Measurements from ENCODE around the gene PCDHB14. TPM values are rescaled to one million over a fixed set of nuclear protein-coding genes. Genes with fewer than 3 reads are reported as not detected.

Gene PCDHB14
- total RNA-seq, 4 donors from 2014 or later, result 0.62 to 1.9 (median 0.76) TPM

DNA sequence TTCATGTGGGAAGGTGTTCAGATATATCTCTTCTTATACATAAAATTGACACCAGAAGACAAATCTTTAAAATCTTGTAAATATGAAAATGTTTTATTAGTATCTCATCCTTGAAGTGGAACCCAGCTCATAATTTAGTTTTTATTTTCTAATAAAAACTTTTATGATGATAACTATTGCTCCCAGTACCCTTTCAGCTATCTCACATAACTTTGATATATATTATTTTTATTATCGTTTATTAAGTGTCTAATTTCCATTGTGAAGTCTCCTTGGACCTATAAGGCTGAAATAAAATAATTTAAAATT, 38.0 kb downstream of the PCDHB14 start:
- ATAC-seq (no peak), DNase-seq (no peak)
- Histone ChIP-seq H3K4me1 (no peaks in the 10 kb centered on the region), H3K4me3 (no peak overlapping the region), H3K9me3 (peaks cover 33 to 90% (median 39%) of the 10 kb centered on the region in 3 donors), H3K27ac (no peak overlapping the region), H3K27me3 (no peaks in the 10 kb centered on the region), H3K36me3 (peaks cover 0 to 31% of the 10 kb centered on the region in 2 donors)
- in situ Hi-C loops (cut with MboI; ENCODE audit: low sequenced_read_pairs in 4 of 4), result no loop called here
- intact Hi-C loops (cut with DNase I; ENCODE audit: low total_unique reads), result no loop called here
- TF ChIP-seq, protein P1, sequence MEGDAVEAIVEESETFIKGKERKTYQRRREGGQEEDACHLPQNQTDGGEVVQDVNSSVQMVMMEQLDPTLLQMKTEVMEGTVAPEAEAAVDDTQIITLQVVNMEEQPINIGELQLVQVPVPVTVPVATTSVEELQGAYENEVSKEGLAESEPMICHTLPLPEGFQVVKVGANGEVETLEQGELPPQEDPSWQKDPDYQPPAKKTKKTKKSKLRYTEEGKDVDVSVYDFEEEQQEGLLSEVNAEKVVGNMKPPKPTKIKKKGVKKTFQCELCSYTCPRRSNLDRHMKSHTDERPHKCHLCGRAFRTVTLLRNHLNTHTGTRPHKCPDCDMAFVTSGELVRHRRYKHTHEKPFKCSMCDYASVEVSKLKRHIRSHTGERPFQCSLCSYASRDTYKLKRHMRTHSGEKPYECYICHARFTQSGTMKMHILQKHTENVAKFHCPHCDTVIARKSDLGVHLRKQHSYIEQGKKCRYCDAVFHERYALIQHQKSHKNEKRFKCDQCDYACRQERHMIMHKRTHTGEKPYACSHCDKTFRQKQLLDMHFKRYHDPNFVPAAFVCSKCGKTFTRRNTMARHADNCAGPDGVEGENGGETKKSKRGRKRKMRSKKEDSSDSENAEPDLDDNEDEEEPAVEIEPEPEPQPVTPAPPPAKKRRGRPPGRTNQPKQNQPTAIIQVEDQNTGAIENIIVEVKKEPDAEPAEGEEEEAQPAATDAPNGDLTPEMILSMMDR (IDR thresholded peaks at IDR 0.05 in 4 of 5, conservative IDR thresholded peaks at IDR 0.05 in 1 of 5), result no peak
- TF ChIP-seq POLR2A (IDR thresholded peaks at IDR 0.05), result no peak

GRCh38 chr5:141269195-141269594, 46.1 kb downstream of the PCDHB14 start:
- Histone ChIP-seq H3K4me1 (no peaks in the 10 kb centered on the region), H3K27ac (no peak overlapping the region), H3K9me3 (peaks cover 14 to 81% (median 17%) of the 10 kb centered on the region in 3 donors), H3K27me3 (no peaks in the 10 kb centered on the region), H3K36me3 (peaks cover 0 to 10% of the 10 kb centered on the region in 2 donors), H3K4me3 (no peak overlapping the region)
- no peak for TF ChIP-seq POLR2A (IDR thresholded peaks at IDR 0.05)
- TF ChIP-seq, protein P1 (IDR thresholded peaks at IDR 0.05 in 4 of 5, conservative IDR thresholded peaks at IDR 0.05 in 1 of 5), result no peak
- in situ Hi-C loops (cut with MboI; ENCODE audit: low sequenced_read_pairs in 4 of 4), result no loop called here
- DNase-seq, result no peak
- no peak for ATAC-seq
- intact Hi-C loops (cut with DNase I; ENCODE audit: low total_unique reads), result no loop called here

DNA sequence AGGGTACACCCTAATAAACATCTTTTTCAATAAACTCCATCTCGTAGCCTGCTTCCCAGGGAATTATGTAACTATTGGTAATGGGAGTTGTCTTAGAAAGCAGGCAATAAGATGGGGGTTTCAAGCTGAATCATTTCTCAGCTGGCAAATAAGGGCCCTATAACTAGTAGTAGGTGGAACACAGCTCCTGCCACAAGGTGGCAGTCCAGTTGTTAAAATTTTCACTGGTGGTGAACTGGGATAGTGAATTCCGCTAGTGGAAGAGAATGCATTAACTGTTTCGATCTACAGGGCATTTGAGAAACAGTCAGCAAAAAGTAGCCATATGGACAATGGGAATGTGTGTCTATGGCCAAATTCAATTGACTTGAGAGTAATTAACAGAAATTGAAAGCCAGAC, 49.8 kb downstream of the PCDHB14 start:
- H3K36me3 ChIP-seq, result no peaks in the 10 kb centered on the region
- H3K4me1 ChIP-seq, result no peaks in the 10 kb centered on the region
- peak overlapping the region in 1 of 4 donors; percentile 28 for H3K4me3 ChIP-seq
- no peaks in the 10 kb centered on the region for H3K27me3 ChIP-seq
- intact Hi-C loops (cut with DNase I; ENCODE audit: low total_unique reads), result no loop called here
- in situ Hi-C loops (cut with MboI; ENCODE audit: low sequenced_read_pairs in 4 of 4), result no loop called here
- DNase-seq (no peak), ATAC-seq (no peak)
- TF ChIP-seq POLR2A (IDR thresholded peaks at IDR 0.05), result no peak
- TF ChIP-seq, protein P1 (IDR thresholded peaks at IDR 0.05 in 4 of 5, conservative IDR thresholded peaks at IDR 0.05 in 1 of 5), result no peak
- H3K27ac ChIP-seq, result no peak overlapping the region
- peaks cover 11 to 65% (median 17%) of the 10 kb centered on the region in 3 donors for H3K9me3 ChIP-seq

Other genes starting within 250 kb of the PCDHB14 start
- gene PCDHB1, start 172.0 kb upstream of the PCDHB14 start, total RNA-seq, result not detected
- gene PCDHB2, start 128.7 kb upstream of the PCDHB14 start, total RNA-seq, result 1 to 10 TPM in 2 of 4 donors, under 1 TPM in 2; 0.71 to 1.7 (median 1.2) TPM
- gene PCDHB3, start 122.9 kb upstream of the PCDHB14 start, total RNA-seq, result under 1 TPM in 3 of 4 donors, not detected in 1; 0.61 to 0.72 (median 0.71) TPM
- gene PCDHB4, start 101.5 kb upstream of the PCDHB14 start, total RNA-seq, result 1 to 10 TPM in 3 of 4 donors, under 1 TPM in 1; 1.00 to 3.0 (median 1.8) TPM
- gene PCDHB5, start 88.1 kb upstream of the PCDHB14 start, total RNA-seq, result 1 to 10 TPM in 1 of 4 donors, under 1 TPM in 3; 0.38 to 1.5 (median 0.91) TPM
- gene PCDHB6, start 73.3 kb upstream of the PCDHB14 start, total RNA-seq, result under 1 TPM in 3 of 4 donors, not detected in 1; 0.09 to 0.46 (median 0.19) TPM
- under 1 TPM; 0.07 to 0.75 (median 0.20) TPM for gene PCDHB7, start 50.7 kb upstream of the PCDHB14 start, total RNA-seq
- gene PCDHB8, start 45.6 kb upstream of the PCDHB14 start, total RNA-seq, result under 1 TPM in 2 of 4 donors, not detected in 2; 0.16 to 0.20 TPM
- 1 to 10 TPM in 3 of 4 donors, under 1 TPM in 1; 0.87 to 2.5 (median 1.7) TPM for gene PCDHB16, start 41.0 kb upstream of the PCDHB14 start, total RNA-seq
- gene PCDHB9, start 36.2 kb upstream of the PCDHB14 start, total RNA-seq, result 1 to 10 TPM in 1 of 4 donors, under 1 TPM in 3; 0.15 to 3.0 (median 0.71) TPM
- under 1 TPM; 0.23 to 0.61 (median 0.54) TPM for gene PCDHB10, start 31.0 kb upstream of the PCDHB14 start, total RNA-seq
- 1 to 10 TPM in 1 of 4 donors, under 1 TPM in 3; 0.05 to 1.1 (median 0.53) TPM for gene PCDHB11, start 23.7 kb upstream of the PCDHB14 start, total RNA-seq
- gene PCDHB12, start 14.6 kb upstream of the PCDHB14 start, total RNA-seq, result 1 to 10 TPM in 1 of 4 donors, under 1 TPM in 3; 0.41 to 1.1 (median 0.59) TPM
- gene PCDHB13, start 9.4 kb upstream of the PCDHB14 start, total RNA-seq, result 1 to 10 TPM in 1 of 4 donors, under 1 TPM in 3; 0.40 to 2.1 (median 0.69) TPM
- 1 to 10 TPM in 1 of 4 donors, under 1 TPM in 3; 0.33 to 1.2 (median 0.52) TPM for gene PCDHB15, start 22.1 kb downstream of the PCDHB14 start, total RNA-seq
- under 1 TPM in 1 of 4 donors, not detected in 3; 0.49 TPM for gene SLC25A2, start 80.7 kb downstream of the PCDHB14 start, total RNA-seq
- 10 to 100 TPM; 60.9 to 91.2 (median 79.8) TPM for gene TAF7, start 97.4 kb downstream of the PCDHB14 start, total RNA-seq
- gene PCDHGA1, start 107.2 kb downstream of the PCDHB14 start, total RNA-seq, result under 1 TPM; 0.65 to 0.97 (median 0.71) TPM
- 1 to 10 TPM in 2 of 4 donors, under 1 TPM in 2; 0.66 to 1.5 (median 1.2) TPM for gene PCDHGA2, start 115.4 kb downstream of the PCDHB14 start, total RNA-seq
- 1 to 10 TPM; 1.5 to 2.8 (median 2.0) TPM for gene PCDHGA3, start 120.5 kb downstream of the PCDHB14 start, total RNA-seq
- gene PCDHGB1, start 126.8 kb downstream of the PCDHB14 start, total RNA-seq, result 1 to 10 TPM in 1 of 4 donors, under 1 TPM in 3; 0.20 to 1.1 (median 0.74) TPM
- gene PCDHGA4, start 131.7 kb downstream of the PCDHB14 start, total RNA-seq, result 1 to 10 TPM; 1.3 to 5.4 (median 1.5) TPM
- 1 to 10 TPM in 3 of 4 donors, under 1 TPM in 1; 0.55 to 3.4 (median 1.9) TPM for gene PCDHGB2, start 136.7 kb downstream of the PCDHB14 start, total RNA-seq
- gene PCDHGA5, start 140.8 kb downstream of the PCDHB14 start, total RNA-seq, result 1 to 10 TPM in 2 of 4 donors, under 1 TPM in 2; 0.07 to 1.8 (median 0.93) TPM
- gene PCDHGB3, start 146.9 kb downstream of the PCDHB14 start, total RNA-seq, result 1 to 10 TPM in 3 of 4 donors, under 1 TPM in 1; 0.29 to 2.0 (median 1.2) TPM
- gene PCDHGA6, start 150.5 kb downstream of the PCDHB14 start, total RNA-seq, result 1 to 10 TPM in 3 of 4 donors, under 1 TPM in 1; 0.83 to 1.6 (median 1.6) TPM
- gene PCDHGA7, start 159.4 kb downstream of the PCDHB14 start, total RNA-seq, result 1 to 10 TPM; 1.3 to 2.4 (median 1.9) TPM
- 1 to 10 TPM in 3 of 4 donors, under 1 TPM in 1; 0.88 to 2.1 (median 1.3) TPM for gene PCDHGB4, start 164.4 kb downstream of the PCDHB14 start, total RNA-seq
- gene PCDHGA8, start 169.3 kb downstream of the PCDHB14 start, total RNA-seq, result 1 to 10 TPM in 2 of 4 donors, under 1 TPM in 2; 0.82 to 1.8 (median 1.2) TPM
- gene PCDHGB5, start 174.6 kb downstream of the PCDHB14 start, total RNA-seq, result 1 to 10 TPM; 3.0 to 6.3 (median 4.4) TPM
- 1 to 10 TPM in 3 of 4 donors, under 1 TPM in 1; 0.95 to 4.0 (median 1.5) TPM for gene PCDHGA9, start 179.4 kb downstream of the PCDHB14 start, total RNA-seq
- gene PCDHGB6, start 184.7 kb downstream of the PCDHB14 start, total RNA-seq, result 1 to 10 TPM; 1.4 to 4.6 (median 2.9) TPM
- gene PCDHGA10, start 189.6 kb downstream of the PCDHB14 start, total RNA-seq, result 1 to 10 TPM in 3 of 4 donors, under 1 TPM in 1; 0.80 to 2.4 (median 1.2) TPM
- 1 to 10 TPM; 3.0 to 5.7 (median 3.3) TPM for gene PCDHGB7, start 194.3 kb downstream of the PCDHB14 start, total RNA-seq
- 1 to 10 TPM; 1.2 to 3.3 (median 1.3) TPM for gene PCDHGA11, start 197.7 kb downstream of the PCDHB14 start, total RNA-seq
- 1 to 10 TPM; 1.1 to 5.4 (median 1.7) TPM for gene PCDHGA12, start 207.2 kb downstream of the PCDHB14 start, total RNA-seq

Data from gastrocnemius medialis (tissue), 4 donors.